ENCODE measurements around the gene EIF2D. TPM values are rescaled to one million over a fixed set of nuclear protein-coding genes. Genes with fewer than 3 reads are reported as not detected.

EIF2D gene
- total and polyA plus RNA-seq, 2 of the 4 experiments (the other 2 are of a cell fraction), result 64.3 to 69.4 TPM

DNA sequence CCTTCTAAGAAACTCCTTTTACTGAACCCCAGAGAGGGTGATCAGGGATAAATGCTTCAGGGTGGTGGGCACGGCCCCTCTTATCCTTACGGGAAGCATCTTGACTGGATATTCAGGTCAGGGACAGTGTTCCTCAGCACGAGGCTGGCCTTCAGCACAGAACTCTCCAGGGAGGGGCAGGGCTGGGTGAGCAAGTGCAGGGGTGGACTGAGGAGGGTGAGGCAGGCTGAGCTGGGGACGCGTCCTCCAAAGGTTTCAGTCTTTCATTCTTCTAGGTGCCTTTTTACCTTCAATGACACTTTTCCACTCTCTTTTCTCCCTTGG is 52.6 kb downstream of the EIF2D start:
- DNase-seq, result no peak
- intact Hi-C loops (cut with micrococcal nuclease) (no loop called here), dilution Hi-C loops (cut with HindIII; ENCODE audit: low sequenced_read_pairs, unreplicated experiment) (no loop called here), in situ Hi-C loops (cut with MboI; ENCODE audit: low sequenced_read_pairs) (no loop called here)
- BruUV-seq (replicated peaks), result no TSS peak
- peaks cover 6% of the 10 kb centered on the region for H3K27me3 ChIP-seq (ENCODE audit: control insufficient read depth, insufficient read depth, low read length)
- 0 out of 2 replicates have a peak, but pooled peaks cover 12% of the 10 kb centered on the region for H4K20me1 ChIP-seq (ENCODE audit: insufficient read depth, low read length)
- H3K9me1 ChIP-seq (ENCODE audit: insufficient read depth, low read length), result peaks cover 7% of the 10 kb centered on the region; the same call in 1 of the 2 replicates
- no peak overlapping the region for H2BK5ac ChIP-seq (ENCODE audit: low read depth, low read length, poor library complexity, severe bottlenecking)
- no peaks in the 10 kb centered on the region for H3K36me3 ChIP-seq (ENCODE audit: control insufficient read depth, insufficient read depth, low read length)
- no CpG with 5 or more reads among the region's 5 CpGs for WGBS, 2 experiments (ENCODE audit: extremely low coverage in 2 of 2, insufficient read length in 1 of 2)
- POLR2A ChIA-PET (ENCODE audit: unreplicated experiment), result no interaction called here
- ATAC-seq (ENCODE audit: low read depth), result no peak
- H3K4me2 ChIP-seq (ENCODE audit: low read depth, low read length), result no peak overlapping the region
- no peak overlapping the region for H4K8ac ChIP-seq (ENCODE audit: low read depth in 2 of 2, low read length in 2 of 2)
- CTCF ChIA-PET, result no interaction called here
- no peak overlapping the region for H3K18ac ChIP-seq (ENCODE audit: low read depth, low read length)
- H3K23ac ChIP-seq (ENCODE audit: low read depth, low read length), result no peak overlapping the region
- H3K56ac ChIP-seq (ENCODE audit: extremely low read depth, insufficient read depth, low read length), result no peak overlapping the region
- no peaks in the 10 kb centered on the region for H3K79me1 ChIP-seq (ENCODE audit: low read depth in 1 of 2, low read length in 2 of 2)
- H2AK5ac ChIP-seq (ENCODE audit: low read depth, low read length), result no peak overlapping the region
- no peak overlapping the region for H3K4ac ChIP-seq (ENCODE audit: low read depth, low read length)
- no peak overlapping the region for H2BK120ac ChIP-seq (ENCODE audit: low read depth, low read length)
- H3K4me3 ChIP-seq (ENCODE audit: insufficient read depth, low read depth, low read length), result no peak overlapping the region
- H2AFZ ChIP-seq (replicated peaks; ENCODE audit: low read length, poor library complexity), result no peak overlapping the region
- H3K27ac ChIP-seq (ENCODE audit: insufficient read depth, low read length), result no peak overlapping the region
- H4K5ac ChIP-seq (ENCODE audit: low read depth, low read length), result no peak overlapping the region
- H2BK15ac ChIP-seq (ENCODE audit: low read depth, low read length), result no peak overlapping the region
- no peak for TF ChIP-seq POLR2A (IDR thresholded peaks at IDR 0.05; ENCODE audit: low read depth, low read length)
- TF ChIP-seq, protein P1, sequence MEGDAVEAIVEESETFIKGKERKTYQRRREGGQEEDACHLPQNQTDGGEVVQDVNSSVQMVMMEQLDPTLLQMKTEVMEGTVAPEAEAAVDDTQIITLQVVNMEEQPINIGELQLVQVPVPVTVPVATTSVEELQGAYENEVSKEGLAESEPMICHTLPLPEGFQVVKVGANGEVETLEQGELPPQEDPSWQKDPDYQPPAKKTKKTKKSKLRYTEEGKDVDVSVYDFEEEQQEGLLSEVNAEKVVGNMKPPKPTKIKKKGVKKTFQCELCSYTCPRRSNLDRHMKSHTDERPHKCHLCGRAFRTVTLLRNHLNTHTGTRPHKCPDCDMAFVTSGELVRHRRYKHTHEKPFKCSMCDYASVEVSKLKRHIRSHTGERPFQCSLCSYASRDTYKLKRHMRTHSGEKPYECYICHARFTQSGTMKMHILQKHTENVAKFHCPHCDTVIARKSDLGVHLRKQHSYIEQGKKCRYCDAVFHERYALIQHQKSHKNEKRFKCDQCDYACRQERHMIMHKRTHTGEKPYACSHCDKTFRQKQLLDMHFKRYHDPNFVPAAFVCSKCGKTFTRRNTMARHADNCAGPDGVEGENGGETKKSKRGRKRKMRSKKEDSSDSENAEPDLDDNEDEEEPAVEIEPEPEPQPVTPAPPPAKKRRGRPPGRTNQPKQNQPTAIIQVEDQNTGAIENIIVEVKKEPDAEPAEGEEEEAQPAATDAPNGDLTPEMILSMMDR (conservative IDR thresholded peaks at IDR 0.05; ENCODE audit: low read depth, low read length), result no peak
- no peak for TF ChIP-seq MAZ (IDR thresholded peaks at IDR 0.05; ENCODE audit: borderline replicate concordance, low read depth, low read length)
- TF ChIP-seq FOS (IDR thresholded peaks at IDR 0.05; ENCODE audit: low read depth, low read length), result no peak
- no peak for TF ChIP-seq RAD21 (IDR thresholded peaks at IDR 0.05; ENCODE audit: low read length)
- no peak for TF ChIP-seq MAFK (IDR thresholded peaks at IDR 0.05; ENCODE audit: low read depth, low read length)
- TF ChIP-seq CEBPB (IDR thresholded peaks at IDR 0.05; ENCODE audit: low read depth, low read length), result no peak
- TF ChIP-seq NFE2L2 (IDR thresholded peaks at IDR 0.05; ENCODE audit: low read depth, low read length), result no peak
- no peak for TF ChIP-seq CHD1 (IDR thresholded peaks at IDR 0.05; ENCODE audit: low read depth, low read length)
- TF ChIP-seq, protein P2, sequence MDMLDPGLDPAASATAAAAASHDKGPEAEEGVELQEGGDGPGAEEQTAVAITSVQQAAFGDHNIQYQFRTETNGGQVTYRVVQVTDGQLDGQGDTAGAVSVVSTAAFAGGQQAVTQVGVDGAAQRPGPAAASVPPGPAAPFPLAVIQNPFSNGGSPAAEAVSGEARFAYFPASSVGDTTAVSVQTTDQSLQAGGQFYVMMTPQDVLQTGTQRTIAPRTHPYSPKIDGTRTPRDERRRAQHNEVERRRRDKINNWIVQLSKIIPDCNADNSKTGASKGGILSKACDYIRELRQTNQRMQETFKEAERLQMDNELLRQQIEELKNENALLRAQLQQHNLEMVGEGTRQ (IDR thresholded peaks at IDR 0.05; ENCODE audit: low read depth, low read length), result no peak
- no peak for TF ChIP-seq SMC3 (IDR thresholded peaks at IDR 0.05; ENCODE audit: low read depth, low read length)
- TF ChIP-seq, protein P3, sequence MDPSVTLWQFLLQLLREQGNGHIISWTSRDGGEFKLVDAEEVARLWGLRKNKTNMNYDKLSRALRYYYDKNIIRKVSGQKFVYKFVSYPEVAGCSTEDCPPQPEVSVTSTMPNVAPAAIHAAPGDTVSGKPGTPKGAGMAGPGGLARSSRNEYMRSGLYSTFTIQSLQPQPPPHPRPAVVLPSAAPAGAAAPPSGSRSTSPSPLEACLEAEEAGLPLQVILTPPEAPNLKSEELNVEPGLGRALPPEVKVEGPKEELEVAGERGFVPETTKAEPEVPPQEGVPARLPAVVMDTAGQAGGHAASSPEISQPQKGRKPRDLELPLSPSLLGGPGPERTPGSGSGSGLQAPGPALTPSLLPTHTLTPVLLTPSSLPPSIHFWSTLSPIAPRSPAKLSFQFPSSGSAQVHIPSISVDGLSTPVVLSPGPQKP (IDR thresholded peaks at IDR 0.05; ENCODE audit: borderline replicate concordance, low read depth, low read length), result no peak
- no peaks in the 10 kb centered on the region for H3K9me3 ChIP-seq (ENCODE audit: control insufficient read depth, insufficient read depth, low read length)
- no peak overlapping the region for H4K91ac ChIP-seq (ENCODE audit: insufficient read depth, low read depth, low read length)
- peaks cover 4% of the 10 kb centered on the region; the same call in 1 of the 2 replicates for H3K4me1 ChIP-seq (ENCODE audit: control insufficient read depth, insufficient read depth, low read length)
- H2BK20ac ChIP-seq (ENCODE audit: low read depth, low read length), result no peak overlapping the region
- no peak overlapping the region for H3K14ac ChIP-seq (replicated peaks; ENCODE audit: low read depth, low read length)
- no peak overlapping the region for H2AK9ac ChIP-seq (replicated peaks; ENCODE audit: low read depth, low read length, poor library complexity)
- no peak overlapping the region for H3K9ac ChIP-seq (ENCODE audit: low read depth, low read length)
